HG03558 (cell line): ENCODE measurements around the gene OVCA2.
"Not testable (repeated sequence)": the region's sequence is repeated elsewhere in the genome, so short reads cannot be mapped to it uniquely, and the experiment has no call there.

ENCODE experiments used
- ATAC-seq: cut with Tn5 transposase; IDR thresholded peaks from one replicate; pipeline ENCODE4 v1.9.1; 2021; ENCODE audit warnings: moderate number of reproducible peaks; ENCODE audit not compliant: unreplicated experiment; ENCODE audit errors: extremely low read depth

OVCA2 gene

DNA sequence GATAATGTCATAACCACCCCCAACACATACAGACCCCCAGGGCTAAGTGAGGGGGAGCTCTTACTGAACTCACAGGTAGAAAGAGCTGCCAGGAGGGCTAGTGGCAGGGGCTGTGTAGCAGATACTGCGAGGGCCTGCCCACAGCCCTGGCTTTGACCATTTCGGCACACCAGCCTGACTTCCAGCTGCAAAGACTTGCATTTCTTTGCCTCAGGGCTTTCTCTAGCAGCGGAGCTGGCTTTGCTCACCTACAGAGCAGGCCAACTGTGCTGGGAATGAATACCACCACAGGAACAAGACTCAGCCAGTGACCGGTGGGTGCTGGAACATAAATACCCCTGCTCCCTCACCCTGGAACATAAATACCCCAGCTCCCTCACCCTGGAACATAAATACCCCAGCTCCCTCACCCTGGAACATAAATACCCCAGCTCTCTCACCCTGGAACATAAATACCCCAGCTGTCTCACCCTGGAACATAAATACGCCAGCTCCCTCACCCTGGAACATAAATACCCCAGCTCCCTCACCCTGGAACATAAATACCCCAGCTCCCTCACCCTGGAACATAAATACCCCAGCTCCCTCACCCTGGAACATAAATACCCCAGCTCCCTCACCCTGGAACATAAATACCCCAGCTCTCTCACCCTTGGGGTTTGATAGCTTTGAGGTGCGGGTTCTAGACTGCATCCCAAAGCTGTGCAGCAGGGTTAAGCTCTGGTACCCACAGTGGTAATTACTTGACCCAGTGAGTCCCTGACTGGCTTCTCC lies 28.4 kb upstream of the OVCA2 start:
- not testable (repeated sequence) for ATAC-seq

DNA sequence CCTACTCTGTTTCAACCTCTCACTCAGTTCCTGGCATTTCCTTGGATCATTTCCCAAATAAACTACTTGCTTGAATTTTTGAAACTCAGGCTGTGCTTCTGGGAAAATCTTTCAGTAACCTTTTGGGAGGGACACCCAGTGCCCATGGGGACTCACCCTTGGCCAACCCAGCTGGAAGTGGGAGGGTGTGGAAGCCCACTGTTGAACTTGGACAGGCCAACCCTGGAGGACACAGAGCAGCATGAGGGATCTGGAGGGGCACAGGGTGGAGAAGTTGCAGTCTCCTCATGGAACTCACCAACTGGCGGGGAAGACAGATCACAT lies 27.9 kb upstream of the OVCA2 start:
- ATAC-seq = no peak

DNA sequence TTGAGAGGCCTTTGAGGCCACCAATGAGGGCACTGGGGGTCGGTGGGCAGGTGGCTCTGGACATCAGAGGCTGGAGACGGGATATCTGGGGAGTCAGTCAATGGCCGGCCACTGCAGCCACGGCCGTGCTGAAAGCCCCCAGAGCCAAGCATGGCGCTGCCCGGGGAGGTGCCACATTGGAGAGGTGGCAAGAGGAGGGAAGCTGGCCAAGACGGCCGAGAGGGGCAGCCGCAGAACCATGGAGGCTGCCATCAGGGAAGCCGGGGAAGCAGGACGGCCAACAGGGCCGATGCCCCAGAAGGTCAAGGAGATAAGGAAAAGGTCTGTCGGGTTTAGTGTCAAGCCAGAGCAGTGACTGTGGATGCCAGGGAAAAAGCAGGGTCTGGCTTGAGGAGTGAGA lies 26.5 kb upstream of the OVCA2 start:
- ATAC-seq = no peak

DNA sequence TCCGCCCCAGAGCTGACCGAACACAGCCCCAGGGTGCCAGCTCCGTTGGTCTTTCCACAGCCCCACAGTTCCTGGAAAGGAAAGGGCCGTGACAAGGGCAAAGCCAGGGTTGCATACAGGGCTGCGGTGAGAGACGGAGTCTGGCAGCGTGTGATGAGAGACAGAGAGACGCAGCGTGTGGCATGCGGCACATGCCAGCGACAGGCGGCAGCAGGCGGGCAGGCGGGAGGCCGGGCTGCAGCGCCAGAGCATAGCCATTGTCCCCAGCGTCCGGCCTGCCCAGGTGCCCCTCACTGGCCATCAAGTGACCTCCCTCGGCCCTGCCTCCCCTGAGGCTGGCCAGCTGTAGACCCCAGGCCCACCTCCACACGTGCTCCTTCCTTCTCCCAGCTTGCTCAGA lies 25.3 kb upstream of the OVCA2 start:
- no peak for ATAC-seq

DNA sequence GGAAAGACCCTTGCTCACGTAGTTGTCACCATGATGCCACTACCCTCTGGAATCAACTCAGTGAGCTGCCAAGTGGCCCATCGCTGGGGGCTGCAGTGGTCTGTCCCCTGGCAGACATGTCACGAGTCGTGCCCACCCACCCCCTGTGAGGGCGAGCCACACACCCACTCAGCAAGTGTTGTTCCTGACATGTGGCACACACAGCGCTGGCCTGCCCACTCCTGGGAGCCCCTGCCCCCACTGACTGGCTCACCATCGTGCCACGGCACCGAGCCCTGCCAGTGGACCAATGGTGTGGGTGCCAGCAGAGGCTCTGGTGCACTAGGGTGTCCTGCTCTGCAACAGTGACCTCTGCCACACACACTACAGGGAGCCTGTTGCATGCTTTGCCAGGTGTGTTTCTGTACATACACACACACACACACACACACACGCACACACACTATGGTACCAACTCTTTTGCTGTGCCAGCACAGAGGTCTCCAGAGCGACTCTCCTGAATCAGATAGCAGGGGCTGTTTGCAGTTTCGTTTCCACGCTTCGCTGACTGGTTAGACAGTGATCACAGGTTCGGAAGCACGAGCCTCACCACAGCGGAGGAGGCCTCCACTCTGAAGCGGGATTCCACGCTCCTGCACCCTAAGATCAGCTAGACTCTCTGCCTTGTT lies 24.4 kb upstream of the OVCA2 start:
- no peak for ATAC-seq

DNA sequence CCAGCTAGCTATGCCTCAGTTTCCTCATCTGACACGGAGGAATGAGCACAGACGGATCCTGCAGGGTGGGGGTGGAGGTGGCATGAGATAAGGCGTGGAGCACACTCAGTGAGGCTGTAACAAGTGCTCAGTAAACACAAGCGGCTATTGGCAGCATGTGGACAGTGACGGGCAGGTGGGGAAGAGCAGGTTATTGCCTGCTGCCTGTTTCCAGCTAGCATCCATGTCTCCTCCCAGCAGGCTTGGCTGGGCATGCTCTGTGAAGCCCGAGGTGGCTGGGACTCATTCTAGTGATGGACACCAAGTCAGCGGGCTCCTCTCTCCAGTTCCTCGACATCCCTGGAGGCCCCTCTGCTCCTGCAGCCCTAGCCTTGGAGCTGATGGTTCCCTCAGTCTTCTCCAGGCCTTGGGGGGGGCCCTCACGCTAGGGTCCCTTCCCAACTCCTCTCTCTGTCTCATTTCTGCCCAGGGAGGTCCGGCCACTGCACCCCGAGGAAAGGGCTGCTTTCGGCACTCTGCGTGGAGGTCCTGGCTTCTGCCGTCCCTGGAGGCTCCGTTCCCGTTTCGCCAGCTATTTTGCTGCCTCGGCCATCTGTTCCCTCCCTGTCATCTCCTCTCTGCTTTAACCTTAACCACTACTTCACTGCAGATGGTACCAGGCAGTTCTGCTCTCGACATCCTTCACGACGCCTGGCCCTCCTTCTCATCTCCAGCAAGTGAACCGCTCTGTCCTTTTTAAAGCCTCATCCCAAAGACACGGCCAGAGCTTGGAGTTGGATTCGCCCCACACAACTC lies 22.9 kb upstream of the OVCA2 start:
- ATAC-seq = no peak

DNA sequence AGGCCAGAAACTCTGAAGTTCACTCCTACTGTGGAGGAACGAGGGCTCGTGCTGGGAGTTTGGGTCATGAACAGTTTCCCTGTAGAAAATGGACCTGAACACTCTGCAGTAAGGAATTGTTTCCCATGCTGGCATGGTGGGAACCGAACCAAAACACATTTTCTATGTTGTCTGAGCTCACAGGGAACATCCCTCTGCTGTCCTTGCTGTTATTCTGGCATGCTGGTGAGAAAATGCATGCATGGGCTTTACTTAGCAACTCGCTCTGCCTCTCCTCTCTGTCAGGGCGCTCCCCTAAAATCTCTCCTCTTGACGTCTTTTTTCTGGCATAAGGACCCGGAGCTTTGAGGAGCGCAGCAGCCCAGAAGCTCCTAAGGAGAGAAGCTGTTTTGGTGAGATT lies 22.1 kb upstream of the OVCA2 start:
- ATAC-seq = no peak

DNA sequence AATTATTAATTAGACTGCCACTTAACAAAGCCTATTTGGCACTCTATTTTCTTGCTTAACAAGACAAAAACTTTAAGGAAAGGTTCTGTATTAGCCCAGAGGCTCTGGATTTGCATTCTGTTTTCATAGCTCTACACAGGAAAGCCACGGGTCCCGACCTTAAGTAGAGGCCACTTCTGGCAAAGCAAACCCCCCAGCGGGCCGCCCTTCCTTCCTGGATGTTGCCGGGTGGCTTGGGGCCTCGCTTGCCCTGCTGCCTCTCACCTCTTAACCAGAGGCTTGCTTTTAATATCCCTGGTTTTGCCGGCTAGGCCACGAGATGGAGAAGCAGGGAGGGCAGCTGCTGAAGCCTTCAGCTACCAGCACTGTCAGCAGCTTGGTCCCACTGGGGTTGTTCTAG lies 21.1 kb upstream of the OVCA2 start:
- ATAC-seq = no peak

DNA sequence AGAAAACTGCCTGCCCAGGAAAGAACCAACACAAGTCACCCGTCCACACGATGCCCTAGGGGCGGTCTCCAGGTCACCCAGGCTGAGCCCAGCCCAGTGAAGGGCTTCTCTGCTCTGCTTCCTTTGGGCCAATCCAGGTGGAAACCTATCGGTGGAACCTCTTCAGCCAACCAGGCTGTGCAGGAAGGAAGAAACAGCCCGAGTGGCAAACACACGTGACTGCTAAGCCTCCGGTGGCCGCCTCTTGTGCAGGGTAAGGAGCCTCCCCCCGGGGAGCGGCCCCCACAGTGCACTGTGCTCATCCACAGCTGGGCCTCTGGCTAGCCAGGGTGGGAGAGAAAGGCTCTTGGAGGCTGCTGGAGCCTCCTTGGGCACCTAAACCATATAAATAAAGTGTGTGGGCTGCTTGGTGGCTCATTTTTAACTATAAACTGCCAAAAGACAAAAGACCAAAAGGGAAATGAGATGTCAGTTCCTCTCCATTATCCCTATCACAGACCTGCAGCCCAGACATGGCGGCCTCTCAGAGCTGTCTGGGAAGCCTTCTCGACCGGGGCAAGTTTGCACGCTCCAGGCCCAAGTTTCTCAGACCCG lies 19.1 kb upstream of the OVCA2 start:
- ATAC-seq = no peak

DNA sequence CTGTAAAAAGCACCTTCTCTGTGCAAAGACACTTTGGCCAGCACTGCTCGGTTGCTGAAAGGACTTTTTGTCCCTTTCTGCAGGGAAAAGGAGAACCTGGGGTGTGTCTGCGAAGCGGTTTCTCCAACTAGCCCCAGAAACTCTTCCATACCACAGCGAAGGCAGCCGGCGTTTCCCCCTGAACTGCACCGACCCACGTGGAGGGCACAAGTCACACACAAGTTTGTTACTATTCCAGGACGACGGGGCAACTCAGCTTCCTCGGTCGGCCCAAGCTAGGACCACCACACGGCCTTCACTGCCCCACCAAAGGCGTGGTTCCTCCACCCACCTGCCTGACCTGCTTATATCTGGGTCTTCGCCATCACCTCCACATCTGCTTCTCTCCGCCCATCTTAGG lies 18.6 kb upstream of the OVCA2 start:
- no peak for ATAC-seq

DNA sequence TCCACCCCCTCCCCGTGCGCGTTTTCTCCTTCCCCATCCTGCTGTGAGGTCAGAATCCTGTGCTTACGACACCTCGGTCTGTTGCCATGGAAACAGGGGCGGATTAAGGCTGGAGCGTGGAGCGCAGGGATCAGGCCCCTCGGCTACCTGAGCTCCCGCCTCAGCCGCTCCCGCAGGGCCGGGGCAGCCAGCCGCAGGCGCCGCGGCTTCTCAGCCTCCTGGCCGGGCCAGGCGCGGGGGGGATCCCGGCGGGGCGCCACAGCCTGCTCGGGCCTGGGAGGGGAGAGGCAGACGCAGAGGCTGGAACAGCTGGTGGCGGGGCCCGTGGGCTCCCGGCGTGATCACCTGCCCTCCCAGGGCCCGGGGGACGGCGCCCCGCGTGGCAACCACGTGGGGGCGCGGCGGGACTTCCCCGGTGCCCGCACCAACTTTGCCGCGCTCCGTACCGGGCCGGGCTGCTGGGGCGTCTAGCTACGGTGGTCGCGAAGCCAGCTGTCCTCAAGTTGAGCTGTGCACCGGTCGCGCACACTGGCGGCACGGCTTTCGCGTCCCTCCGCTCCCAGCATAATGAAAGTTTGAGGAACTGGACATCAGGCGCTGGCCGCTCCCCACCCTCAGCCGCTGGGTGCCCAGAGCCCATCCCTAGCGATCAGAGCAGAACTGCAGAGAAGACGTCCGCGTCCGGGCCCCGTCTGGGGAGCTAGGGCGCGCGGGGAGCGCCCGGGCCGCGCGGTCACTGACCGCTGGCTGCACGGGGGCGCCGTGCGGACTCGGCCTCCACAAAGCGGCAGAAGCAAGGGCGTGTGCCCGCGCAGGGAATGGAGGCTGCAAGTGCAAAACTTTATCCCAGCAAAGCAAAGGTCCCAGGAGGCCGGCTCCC lies 17.9 kb upstream of the OVCA2 start:
- ATAC-seq = no peak

DNA sequence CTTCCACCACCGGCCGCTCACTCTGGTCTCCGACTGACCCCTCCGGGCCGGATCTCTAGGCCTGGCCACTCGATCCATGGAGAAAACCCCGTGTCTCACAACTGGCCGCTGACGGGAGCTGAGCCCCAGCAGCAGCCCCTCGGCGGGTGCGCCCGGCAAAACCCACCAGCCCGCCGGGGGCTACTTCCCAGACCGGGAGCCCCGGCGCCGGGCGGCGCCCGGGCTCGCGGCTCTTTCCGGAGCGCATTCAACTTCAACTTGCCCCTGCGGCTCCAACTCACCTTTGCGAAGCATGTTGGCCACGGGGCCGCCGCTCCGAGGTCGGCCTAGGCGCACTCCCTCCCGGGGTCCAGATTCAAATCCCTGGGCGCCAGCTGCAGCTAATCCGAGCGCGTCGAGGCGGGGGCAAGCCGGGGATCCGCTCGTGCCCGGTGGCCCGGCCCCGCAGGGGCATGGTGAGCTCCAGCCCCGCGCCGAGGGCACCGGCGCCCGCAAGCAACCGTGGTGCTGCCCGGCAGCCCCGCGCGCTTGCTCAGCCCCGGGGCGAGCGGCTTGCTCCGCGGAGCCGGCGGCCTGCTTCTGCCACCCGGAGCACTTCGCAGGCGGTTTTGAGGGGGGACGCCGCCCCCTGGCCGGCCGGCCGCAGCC lies 17.1 kb upstream of the OVCA2 start:
- no peak for ATAC-seq

DNA sequence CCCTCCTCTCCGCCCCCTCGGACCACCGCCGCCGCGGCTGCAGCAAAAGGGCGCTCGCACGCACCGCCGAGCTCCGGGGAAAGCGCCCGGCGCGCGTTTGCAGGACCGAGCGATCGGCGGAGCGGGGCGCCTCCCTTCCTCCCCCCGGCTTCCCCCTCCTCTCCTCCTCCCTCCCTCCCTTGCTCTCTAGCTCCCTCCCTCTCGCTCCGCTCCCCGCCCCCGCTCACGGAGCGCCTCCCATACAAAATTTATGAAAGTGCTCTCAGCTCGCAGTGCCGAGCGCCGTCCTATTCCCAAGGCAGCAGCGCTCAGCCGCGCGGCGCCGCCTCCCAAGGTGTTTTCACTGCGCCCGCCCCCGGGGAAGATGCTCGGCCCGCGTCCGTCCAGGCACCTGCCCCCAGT lies 16.6 kb upstream of the OVCA2 start, which contains the start of gene RTN4RL1:
Gene RTN4RL1 (minus strand): TSS at position 115 of the 402 bp plus-strand sequence. CDS start 469 bp downstream, outside the sequence.
- no peak for ATAC-seq

DNA sequence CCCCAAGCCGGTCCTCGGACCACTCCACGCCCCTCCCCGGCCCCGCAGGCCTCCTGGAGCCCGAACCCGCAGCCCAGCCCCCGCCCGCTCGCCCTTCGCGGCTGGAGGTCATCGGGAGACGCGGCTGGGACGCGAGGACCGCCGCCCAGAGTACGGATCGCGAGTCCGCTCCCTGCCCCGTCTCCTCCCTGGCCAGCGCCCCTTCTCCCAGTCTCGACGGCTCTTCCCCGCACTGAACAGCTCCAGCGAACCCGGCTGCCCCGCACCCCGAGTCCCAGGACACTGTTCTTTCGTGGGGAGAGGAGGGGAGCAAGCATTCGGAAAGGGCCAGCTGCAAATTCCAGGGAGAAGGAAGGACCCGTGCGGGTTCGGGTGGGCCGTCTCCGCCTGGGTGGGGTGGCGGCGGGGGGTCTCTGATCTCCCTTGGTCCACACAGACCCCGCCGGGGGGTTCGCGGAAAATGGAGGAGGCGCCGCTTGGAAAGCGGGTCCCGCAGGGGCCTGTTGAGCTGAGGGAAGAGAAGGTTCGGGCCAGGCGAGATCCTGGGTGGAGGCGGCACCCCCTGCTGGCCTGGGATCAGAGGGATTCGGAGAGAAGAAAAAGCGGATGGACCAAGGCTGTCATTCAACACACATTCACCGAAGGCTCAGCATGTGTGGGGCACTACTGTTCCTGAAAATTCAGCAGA lies 16.1 kb upstream of the OVCA2 start:
- no peak for ATAC-seq

DNA sequence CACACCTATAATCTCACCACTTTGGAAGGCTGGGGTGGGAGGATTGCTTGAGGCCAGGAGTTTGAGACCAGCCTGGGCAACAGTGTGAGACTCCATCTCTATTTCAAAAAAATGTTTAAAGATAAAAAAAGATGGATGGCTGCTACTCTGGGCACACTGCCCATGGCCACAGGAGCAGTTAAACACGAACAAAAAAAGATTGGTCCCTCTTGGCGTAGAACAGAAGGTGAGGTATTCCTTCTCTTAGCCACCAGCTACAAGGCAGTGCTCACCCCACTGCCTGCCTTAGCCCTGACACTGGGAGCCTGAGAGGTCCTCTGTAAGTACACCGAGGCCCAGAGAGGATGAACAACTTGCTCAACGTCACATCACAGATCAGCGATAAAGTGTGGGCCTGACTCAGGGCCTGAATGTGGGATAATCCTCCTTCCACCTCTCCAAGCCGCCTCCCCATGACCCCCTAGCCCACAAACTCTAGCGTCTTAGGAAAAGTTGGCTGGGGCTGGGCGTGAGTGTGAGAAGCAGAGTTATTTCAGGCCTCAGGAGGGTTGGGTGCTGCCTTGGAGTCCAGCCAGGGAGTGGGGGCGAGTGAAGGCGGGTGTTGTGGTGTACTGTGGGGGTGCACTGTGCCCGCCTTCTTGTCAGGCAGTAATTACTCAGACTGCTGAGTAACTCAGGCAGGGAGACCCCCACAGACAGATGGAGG lies 14.1 kb upstream of the OVCA2 start:
- no peak for ATAC-seq

DNA sequence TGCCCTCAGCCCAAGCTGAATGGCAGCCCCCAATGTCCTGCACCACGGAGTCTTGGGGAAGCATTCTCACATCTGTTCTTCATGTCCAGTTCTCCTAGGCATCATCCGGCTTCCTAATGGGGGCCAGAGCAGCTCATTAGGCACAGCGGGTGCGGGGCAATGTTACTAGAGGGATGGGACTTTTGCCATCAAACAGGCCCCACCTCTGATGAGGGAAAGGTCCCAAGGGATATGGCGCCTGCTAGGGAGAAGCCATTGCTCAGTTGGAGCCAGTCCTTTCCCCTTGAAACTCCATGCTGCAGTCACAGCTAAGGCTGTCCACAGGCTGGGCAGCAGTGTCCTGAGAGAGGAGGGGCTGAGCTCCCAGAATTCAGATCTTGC lies 13.6 kb upstream of the OVCA2 start:
- no peak for ATAC-seq

DNA sequence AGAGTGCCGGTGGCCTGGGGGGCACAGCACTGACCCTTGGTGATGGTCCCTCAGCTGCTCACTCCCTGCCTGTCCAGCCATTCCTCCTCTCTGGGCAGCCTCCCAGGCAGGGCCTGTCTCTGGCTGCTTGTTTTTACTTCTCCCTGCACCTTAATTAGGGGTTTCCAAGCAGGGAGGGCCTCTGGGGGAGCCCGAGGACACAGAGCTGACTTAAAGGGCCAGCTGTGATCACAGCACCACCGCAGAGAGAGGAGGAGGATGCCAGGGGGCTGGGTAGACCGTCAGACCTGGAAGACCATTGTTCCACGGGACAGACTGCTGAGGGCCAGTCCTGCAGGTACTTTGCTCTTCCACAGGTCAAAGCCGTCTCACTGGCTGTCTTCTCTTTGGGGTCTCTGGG lies 13.1 kb upstream of the OVCA2 start:
- no peak for ATAC-seq
